ENCODE measurements around the gene ENTPD1. TPM values are rescaled to one million over a fixed set of nuclear protein-coding genes. Genes with fewer than 3 reads are reported as not detected.

The ENTPD1 gene
- total and polyA plus RNA-seq, 2 experiments from 2014 or later, result 0.29 TPM; not detected in 1

DNA sequence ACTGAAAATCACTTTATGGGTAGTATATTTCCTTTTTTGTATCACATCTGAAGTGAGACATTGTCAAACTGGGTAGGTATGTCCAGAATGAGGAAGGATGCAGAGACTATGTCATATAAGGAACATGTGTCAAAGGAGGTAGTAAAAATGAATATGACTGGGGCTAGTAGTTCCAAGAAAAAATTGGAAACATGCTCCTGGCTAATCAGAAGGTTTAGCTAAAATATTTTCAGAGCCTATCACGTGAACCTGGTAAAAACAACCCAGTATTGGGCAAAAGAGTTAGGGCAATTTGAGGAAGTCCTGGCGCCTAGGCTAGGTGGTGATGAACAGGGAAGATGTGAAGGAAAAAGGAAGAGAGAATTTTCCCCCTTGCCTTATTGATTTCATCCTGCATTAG lies 26.4 kb downstream of the ENTPD1 start:
- Histone ChIP-seq H3K4me2 (ENCODE audit: unreplicated experiment) (no peak overlapping the region), H2AFZ (no peak overlapping the region), H3K4me1 (ENCODE audit: insufficient read depth) (no peaks in the 10 kb centered on the region), H3F3A (ENCODE audit: insufficient read depth) (no peaks in the 10 kb centered on the region), H3K36me3 (ENCODE audit: low read depth) (no peaks in the 10 kb centered on the region), H3K9me2 (ENCODE audit: insufficient read depth) (no peaks in the 10 kb centered on the region), H3K79me2 (ENCODE audit: insufficient read depth) (no peaks in the 10 kb centered on the region), H3K9ac (no peak overlapping the region), H4K20me1 (ENCODE audit: insufficient read depth) (no peaks in the 10 kb centered on the region), H3K9me3 (ENCODE audit: low read depth) (no peaks in the 10 kb centered on the region), H3K27me3 (replicated peaks; ENCODE audit: insufficient read depth) (no peaks in the 10 kb centered on the region; the same call in 1 of the 2 replicates), H3K4me3 (no peak overlapping the region), H3K27ac (no peak overlapping the region)
- no peak for DNase-seq
- in situ Hi-C loops (cut with MboI), result no loop called here
- no peak for TF ChIP-seq EZH2 (IDR thresholded peaks at IDR 0.05; ENCODE audit: insufficient read depth, poor library complexity, severe bottlenecking)
- no peak for TF ChIP-seq EZH2phosphoT487 (IDR thresholded peaks at IDR 0.05; ENCODE audit: insufficient read depth, low read depth)
- 19 to 27% methylated on average over 2 of the region's 2 CpGs for WGBS, 2 experiments (ENCODE audit: low coverage in 1 of 2, low lambda C conversion rate in 2 of 2, missing lambda C conversion rate in 2 of 2)

DNA sequence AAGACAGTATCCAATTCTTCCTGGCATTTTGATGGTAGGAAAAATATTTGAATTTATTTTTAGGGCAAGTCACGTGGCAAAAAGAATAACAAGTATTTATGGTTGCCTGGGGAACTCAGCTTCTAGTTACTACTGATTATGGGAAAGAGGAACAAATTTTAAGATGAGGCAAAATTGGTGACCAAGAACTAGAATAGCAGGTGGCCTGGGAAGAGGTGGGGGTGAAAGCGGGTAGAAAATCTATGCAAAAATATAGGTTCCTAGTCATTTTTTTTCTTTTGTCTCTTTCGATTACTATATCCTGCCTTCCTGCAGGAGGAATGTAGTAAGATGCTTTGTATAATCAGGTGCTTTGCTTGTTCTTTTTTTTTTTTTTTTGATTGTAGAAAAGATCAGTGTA lies 27.8 kb downstream of the ENTPD1 start:
- no peak overlapping the region for H3K9ac ChIP-seq
- H3K79me2 ChIP-seq (ENCODE audit: insufficient read depth), result no peaks in the 10 kb centered on the region
- no peaks in the 10 kb centered on the region for H3K9me2 ChIP-seq (ENCODE audit: insufficient read depth)
- no peaks in the 10 kb centered on the region for H3K9me3 ChIP-seq (ENCODE audit: low read depth)
- H3F3A ChIP-seq (ENCODE audit: insufficient read depth), result no peaks in the 10 kb centered on the region; the same call in 1 of the 2 replicates
- no peak overlapping the region for H3K4me3 ChIP-seq
- no peaks in the 10 kb centered on the region; the same call in 1 of the 2 replicates for H3K27me3 ChIP-seq (replicated peaks; ENCODE audit: insufficient read depth)
- H4K20me1 ChIP-seq (ENCODE audit: insufficient read depth), result no peaks in the 10 kb centered on the region
- TF ChIP-seq EZH2phosphoT487 (IDR thresholded peaks at IDR 0.05; ENCODE audit: insufficient read depth, low read depth) (no peak), EZH2 (IDR thresholded peaks at IDR 0.05; ENCODE audit: insufficient read depth, poor library complexity, severe bottlenecking) (no peak)
- H3K4me2 ChIP-seq (ENCODE audit: unreplicated experiment), result no peak overlapping the region
- H3K4me1 ChIP-seq (ENCODE audit: insufficient read depth), result peaks cover 5% of the 10 kb centered on the region; the same call in 1 of the 2 replicates
- in situ Hi-C loops (cut with MboI), result no loop called here
- H2AFZ ChIP-seq, result no peak overlapping the region
- H3K36me3 ChIP-seq (ENCODE audit: low read depth), result no peaks in the 10 kb centered on the region
- 35 to 38% methylated on average over 3 of the region's 3 CpGs for WGBS, 2 experiments (ENCODE audit: low coverage in 1 of 2, low lambda C conversion rate in 2 of 2, missing lambda C conversion rate in 2 of 2)
- no peak for DNase-seq
- no peak overlapping the region for H3K27ac ChIP-seq

DNA sequence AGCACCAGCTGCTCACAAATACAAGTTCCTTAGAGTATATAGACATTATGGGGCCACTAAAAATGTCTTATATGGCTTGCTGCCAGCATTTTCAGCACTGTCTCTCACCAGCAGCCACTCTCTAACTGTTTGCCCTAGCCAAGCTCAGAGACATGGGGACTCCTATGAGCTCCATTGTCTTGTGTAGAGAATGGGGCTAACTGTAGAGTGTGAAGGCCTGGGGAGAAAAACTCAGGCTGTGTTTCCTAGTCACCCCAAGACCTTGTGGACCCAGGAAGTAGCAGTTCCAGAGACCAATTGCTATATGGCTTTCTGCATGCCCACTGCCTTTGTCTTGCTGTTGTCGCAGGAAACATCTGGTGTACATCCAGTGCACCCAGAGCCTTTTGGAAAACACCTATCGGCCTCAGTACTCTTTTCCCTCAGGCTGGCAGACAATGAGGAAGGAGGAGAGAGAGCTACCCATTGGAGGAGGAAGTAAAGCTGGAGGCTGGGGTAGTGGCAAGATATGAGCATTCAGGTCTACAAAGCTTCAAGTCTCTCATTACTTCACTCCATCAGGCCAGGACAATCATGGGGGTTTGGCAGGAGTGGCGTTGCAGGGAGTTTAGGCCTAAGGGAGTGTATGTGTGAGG lies 28.4 kb downstream of the ENTPD1 start:
- Histone ChIP-seq H3K36me3 (ENCODE audit: low read depth) (no peaks in the 10 kb centered on the region), H3K27me3 (replicated peaks; ENCODE audit: insufficient read depth) (no peaks in the 10 kb centered on the region; the same call in 1 of the 2 replicates), H3F3A (ENCODE audit: insufficient read depth) (peaks cover 4% of the 10 kb centered on the region), H3K4me1 (ENCODE audit: insufficient read depth) (peaks cover 11% of the 10 kb centered on the region), H2AFZ (no peak overlapping the region), H3K9me3 (ENCODE audit: low read depth) (no peaks in the 10 kb centered on the region), H3K4me2 (ENCODE audit: unreplicated experiment) (no peak overlapping the region), H3K9ac (no peak overlapping the region), H4K20me1 (ENCODE audit: insufficient read depth) (no peaks in the 10 kb centered on the region), H3K9me2 (ENCODE audit: insufficient read depth) (no peaks in the 10 kb centered on the region), H3K79me2 (ENCODE audit: insufficient read depth) (no peaks in the 10 kb centered on the region), H3K4me3 (no peak overlapping the region), H3K27ac (no peak overlapping the region)
- DNase-seq, result no peak
- TF ChIP-seq EZH2phosphoT487 (IDR thresholded peaks at IDR 0.05; ENCODE audit: insufficient read depth, low read depth) (no peak), EZH2 (IDR thresholded peaks at IDR 0.05; ENCODE audit: insufficient read depth, poor library complexity, severe bottlenecking) (no peak)
- 44 to 50% methylated on average over 3 of the region's 3 CpGs for WGBS, 2 experiments (ENCODE audit: low coverage in 1 of 2, low lambda C conversion rate in 2 of 2, missing lambda C conversion rate in 2 of 2)
- in situ Hi-C loops (cut with MboI), result no loop called here

DNA sequence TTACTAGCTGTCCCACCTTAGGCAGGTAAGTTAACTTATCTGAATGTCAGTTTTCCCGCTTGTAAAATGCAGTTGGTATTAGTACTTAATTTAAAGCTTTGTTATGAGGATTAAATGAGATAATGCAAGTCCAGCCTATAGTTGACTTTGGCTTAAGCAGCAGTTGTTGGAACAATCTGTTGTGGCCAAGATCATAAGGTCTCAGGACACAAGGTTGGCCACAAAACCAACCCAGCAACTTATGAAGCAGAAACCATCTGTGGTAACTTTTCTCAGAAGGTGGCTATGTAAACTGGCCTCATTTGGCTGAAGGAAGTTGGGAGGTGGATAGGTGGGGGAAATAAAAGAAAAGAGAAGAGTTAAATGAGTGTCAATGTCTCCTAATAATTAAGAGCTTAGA lies 29.4 kb downstream of the ENTPD1 start:
- Histone ChIP-seq H3K27me3 (replicated peaks; ENCODE audit: insufficient read depth) (no peaks in the 10 kb centered on the region; the same call in 1 of the 2 replicates), H3K9me3 (ENCODE audit: low read depth) (no peaks in the 10 kb centered on the region), H3K9ac (no peak overlapping the region), H3K4me1 (ENCODE audit: insufficient read depth) (peaks cover 11% of the 10 kb centered on the region), H3K9me2 (ENCODE audit: insufficient read depth) (no peaks in the 10 kb centered on the region), H3K36me3 (ENCODE audit: low read depth) (no peaks in the 10 kb centered on the region), H3K79me2 (ENCODE audit: insufficient read depth) (no peaks in the 10 kb centered on the region), H3K4me3 (no peak overlapping the region), H2AFZ (no peak overlapping the region), H3K27ac (no peak overlapping the region), H4K20me1 (ENCODE audit: insufficient read depth) (no peaks in the 10 kb centered on the region), H3K4me2 (ENCODE audit: unreplicated experiment) (no peak overlapping the region), H3F3A (ENCODE audit: insufficient read depth) (peaks cover 4% of the 10 kb centered on the region)
- in situ Hi-C loops (cut with MboI), result no loop called here
- TF ChIP-seq EZH2 (IDR thresholded peaks at IDR 0.05; ENCODE audit: insufficient read depth, poor library complexity, severe bottlenecking) (no peak), EZH2phosphoT487 (IDR thresholded peaks at IDR 0.05; ENCODE audit: insufficient read depth, low read depth) (no peak)
- 3 to 5% methylated on average over 1 of the region's 1 CpG for WGBS, 2 experiments (ENCODE audit: low coverage in 1 of 2, low lambda C conversion rate in 2 of 2, missing lambda C conversion rate in 2 of 2)
- no peak for DNase-seq
